ENCODE results near the gene ATP9A. TPM values are rescaled to one million over a fixed set of nuclear protein-coding genes. Genes with fewer than 3 reads are reported as not detected.

ATP9A gene
- total and polyA plus RNA-seq, 2 of the 8 experiments (the other 6 are each of a cell fraction or from before 2014, with no cell fraction given), result 5.0 to 6.4 TPM

DNA sequence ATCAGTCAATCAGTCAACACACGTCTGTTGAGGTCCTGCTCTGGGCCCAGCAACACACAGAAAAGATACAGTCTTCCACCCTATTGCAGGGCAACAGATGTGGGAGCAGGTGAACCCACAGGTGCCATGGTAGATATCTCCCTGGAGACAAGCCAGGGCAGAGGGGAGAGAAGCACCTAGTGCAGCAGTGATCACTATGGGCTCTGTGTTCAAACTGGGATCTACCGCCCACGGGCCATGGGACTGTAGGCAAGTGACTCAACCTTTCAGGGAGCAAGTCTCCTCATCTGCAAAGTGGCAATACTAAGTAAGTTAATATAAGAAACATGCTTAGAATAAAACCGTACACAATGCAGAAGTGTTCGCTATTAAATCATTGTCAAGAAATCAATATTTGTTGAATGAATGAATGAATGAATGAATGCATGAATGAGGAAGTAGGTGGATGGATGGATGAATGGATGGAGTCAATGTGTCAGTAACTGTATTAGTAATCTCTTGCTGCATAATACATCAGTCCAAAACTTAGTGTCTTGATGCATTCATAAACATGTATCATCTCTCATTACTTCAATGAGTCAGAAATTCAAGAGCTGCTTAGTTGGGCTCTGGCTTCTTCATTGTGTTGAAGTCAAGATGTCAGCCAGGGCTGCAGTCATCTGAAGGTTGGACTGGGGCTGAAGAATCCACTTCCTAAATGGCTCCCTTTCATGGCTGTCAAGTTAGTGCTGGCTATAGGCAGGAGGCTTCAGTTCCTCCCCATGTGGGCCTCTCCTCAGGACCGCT, 193.7 kb downstream of the ATP9A start (continued):
- TF ChIP-seq EZH2 (IDR thresholded peaks at IDR 0.05; ENCODE audit: low read depth, low read length, severe bottlenecking), result no peak
- TF ChIP-seq SIN3A (conservative IDR thresholded peaks at IDR 0.05 in 1 of 2, IDR thresholded peaks at IDR 0.05 in 1 of 2; ENCODE audit: low read depth in 1 of 2, low read length in 2 of 2), result no peak
- TF ChIP-seq POU5F1 (IDR thresholded peaks at IDR 0.05; ENCODE audit: low read depth, low read length), result no peak
- no peak for TF ChIP-seq BCL11A (IDR thresholded peaks at IDR 0.05; ENCODE audit: low read depth in 2 of 2, low read length in 2 of 2)
- TF ChIP-seq TEAD4 (IDR thresholded peaks at IDR 0.05; ENCODE audit: low read depth, low read length), result no peak
- TF ChIP-seq CREB1 (IDR thresholded peaks at IDR 0.05), result no peak
- TF ChIP-seq EP300 (IDR thresholded peaks at IDR 0.05; ENCODE audit: borderline replicate concordance in 1 of 2, low read depth in 2 of 2, low read length in 2 of 2), result no peak

All from H1 (cell line).